GM23338 (cell line): ENCODE results near the gene BCAM. TPM values are rescaled to one million over a fixed set of nuclear protein-coding genes. Genes with fewer than 3 reads are reported as not detected.

Source experiments
- ATAC-seq: fragments of 200-7000 bp; cut with Tn5 transposase; 3 replicates; pipeline ENCODE4 v1.9.1; 2020
- DNase-seq: peaks from one replicate; pipeline ENCODE4 v3.0.0-alpha.2; 2015; ENCODE audit warnings: low spot score
- H2AFZ ChIP-seq: fragments of 200-600 bp; sonication (generic); 2 replicates; pipeline ENCODE4 v1.8.0; 2016; ENCODE audit warnings: antibody characterized with exemption, mild to moderate bottlenecking, moderate library complexity
- H3F3A ChIP-seq: fragments of 200-600 bp; sonication (generic); replicated peaks from 2 replicates; pipeline ENCODE4 v1.8.0; 2017; ENCODE audit warnings: antibody characterized with exemption, mixed run types, low read depth
- H3K27ac ChIP-seq: fragments of 200-600 bp; sonication (generic); 2 replicates; pipeline ENCODE4 v1.6.1; 2016; ENCODE audit warnings: low read depth
- H3K27me3 ChIP-seq: fragments of 200-600 bp; sonication (generic); 2 replicates; pipeline ENCODE4 v1.8.0; 2016; ENCODE audit warnings: mild to moderate bottlenecking, mixed run types, moderate library complexity; ENCODE audit not compliant: insufficient read depth
- H3K36me3 ChIP-seq: fragments of 200-600 bp; sonication (generic); 2 replicates; pipeline ENCODE4 v1.8.0; 2016; ENCODE audit warnings: mild to moderate bottlenecking; ENCODE audit not compliant: insufficient read depth
- H3K4me1 ChIP-seq: fragments of 200-600 bp; sonication (generic); 2 replicates; pipeline ENCODE4 v1.8.0; 2016; ENCODE audit warnings: mild to moderate bottlenecking, moderate library complexity; ENCODE audit not compliant: insufficient read depth
- H3K4me2 ChIP-seq: fragments of 200-600 bp; sonication (generic); 2 replicates; pipeline ENCODE4 v1.7.1; 2017; ENCODE audit warnings: mixed run types
- H3K4me3 ChIP-seq: fragments of 200-600 bp; sonication (generic); 2 replicates; pipeline ENCODE4 v1.6.1; 2016; ENCODE audit warnings: mixed run types
- H3K79me2 ChIP-seq: fragments of 200-600 bp; sonication (generic); replicated peaks from 2 replicates; pipeline ENCODE4 v1.8.0; 2017; ENCODE audit warnings: mild to moderate bottlenecking; ENCODE audit not compliant: insufficient read depth
- H3K9me2 ChIP-seq: fragments of 200-600 bp; sonication (generic); 2 replicates; pipeline ENCODE4 v1.8.0; 2017; ENCODE audit not compliant: insufficient read depth
- H4K20me1 ChIP-seq: fragments of 200-600 bp; sonication (generic); replicated peaks from 2 replicates; pipeline ENCODE4 v1.8.0; 2017; ENCODE audit warnings: mild to moderate bottlenecking; ENCODE audit not compliant: insufficient read depth
- H3K27ac Mint-ChIP-seq: 2 replicates; pipeline ENCODE4 v1.8.0; 2020; ENCODE audit warnings: inconsistent platforms, mild to moderate bottlenecking, moderate library complexity, mixed read lengths
- H3K27me3 Mint-ChIP-seq: 3 replicates; pipeline ENCODE4 v1.8.0; 2022; ENCODE audit warnings: low read depth, mild to moderate bottlenecking, moderate library complexity, mixed read lengths, inconsistent platforms; ENCODE audit not compliant: insufficient read depth, poor library complexity
- H3K36me3 Mint-ChIP-seq: 3 replicates; pipeline ENCODE4 v1.8.0; 2021; ENCODE audit warnings: low read depth, mild to moderate bottlenecking, inconsistent platforms, moderate library complexity, mixed read lengths
- H3K4me1 Mint-ChIP-seq: 3 replicates; pipeline ENCODE4 v1.8.0; 2020; ENCODE audit warnings: mild to moderate bottlenecking, inconsistent platforms, mixed read lengths
- H3K4me3 Mint-ChIP-seq: 3 replicates; pipeline ENCODE4 v1.8.0; 2021; ENCODE audit warnings: moderate library complexity, mild to moderate bottlenecking, inconsistent platforms, mixed read lengths
- H3K9me3 Mint-ChIP-seq: 3 replicates; pipeline ENCODE4 v1.8.0; 2020; ENCODE audit warnings: moderate library complexity, mild to moderate bottlenecking, inconsistent platforms, mixed read lengths
- JUNB ChIP-seq: IDR thresholded peaks from one replicate; pipeline ENCODE4 v1.6.1; 2016; ENCODE audit warnings: antibody characterized with exemption; ENCODE audit not compliant: unreplicated experiment
- REST ChIP-seq: IDR thresholded peaks from one replicate; pipeline ENCODE4 v1.6.1; 2018; ENCODE audit warnings: antibody characterized with exemption; ENCODE audit not compliant: unreplicated experiment
- ZNF331 ChIP-seq: fragments of 250-450 bp; sonication (Bioruptor Pico); IDR thresholded peaks from 2 replicates; pipeline ENCODE4 v1.5.0; 2020; ENCODE audit warnings: low read depth, mild to moderate bottlenecking, moderate library complexity
- ZNF462 ChIP-seq: fragments of 250-450 bp; sonication (Bioruptor Pico); IDR thresholded peaks from 2 replicates; pipeline ENCODE4 v1.5.0; 2020; ENCODE audit warnings: mild to moderate bottlenecking, moderate library complexity
- polyA plus RNA-seq: library from polyadenylated mRNA; unstranded; fragments of >200 nt; fragmentation: Nextera tagmentation; extraction: Ambion mirVana; gene quantifications from 2 replicates; pipeline ENCODE4 v1.2.1, GENCODE V29; 2016
- total RNA-seq: library from RNA; depleted of rRNA; stranded (reverse); fragments of >200 nt; shearing (Covaris generic); gene quantifications from 2 replicates; pipeline ENCODE4 v1.2.3, GENCODE V29; 2014

The BCAM gene
- total and polyA plus RNA-seq, 2 experiments from 2014 or later = 33.3 to 100 TPM

GRCh38 chr19:44817725-44818465, 9.0 kb downstream of the BCAM start:
- H3K4me1 Mint-ChIP-seq = peaks cover 3% of the 10 kb centered on the region; the same call in 1 of the 3 replicates
- H4K20me1 ChIP-seq = peaks cover 13% of the 10 kb centered on the region
- no peak for ATAC-seq
- peaks cover 48% of the 10 kb centered on the region for H3K36me3 Mint-ChIP-seq
- no peaks in the 10 kb centered on the region for H3F3A ChIP-seq
- H2AFZ ChIP-seq = no peak overlapping the region
- H3K27ac Mint-ChIP-seq = no peak overlapping the region
- H3K9me3 Mint-ChIP-seq = no peaks in the 10 kb centered on the region; the same call in 2 of the 3 replicates
- no peak overlapping the region for H3K4me2 ChIP-seq
- no peak overlapping the region for H3K27ac ChIP-seq
- no peak for TF ChIP-seq JUNB
- no peak for TF ChIP-seq ZNF462 (CRISPR knock-in tag)
- no peak for TF ChIP-seq ZNF331 (CRISPR knock-in tag)
- no peak for TF ChIP-seq REST
- no peaks in the 10 kb centered on the region for H3K36me3 ChIP-seq
- no peak overlapping the region for H3K4me3 Mint-ChIP-seq
- no peak overlapping the region for H3K4me3 ChIP-seq
- H3K27me3 ChIP-seq = peaks cover 15% of the 10 kb centered on the region; the same call in 1 of the 2 replicates
- H3K9me2 ChIP-seq = no peaks in the 10 kb centered on the region
- H3K4me1 ChIP-seq = no peaks in the 10 kb centered on the region; the same call in 1 of the 2 replicates
- no peak for DNase-seq
- H3K79me2 ChIP-seq = no peaks in the 10 kb centered on the region
- peaks cover 23% of the 10 kb centered on the region for H3K27me3 Mint-ChIP-seq
